Stimulated activated naive CD8-positive, alpha-beta T cell treated with anti-CD3 and anti-CD28 coated beads, Interleukin-15, amount 100 ng/mL, for 72 hours (primary cell): ENCODE results near the gene EREG.

ENCODE experiments used
- ATAC-seq: fragments of 150-1000 bp; cut with Tn5 transposase; 2 replicates; pipeline ENCODE4 v1.10.0; 2021; ENCODE audit warnings: mild to moderate bottlenecking, moderate library complexity
- DNase-seq, 2 donors: peaks; one replicate each; pipeline ENCODE4 v3.0.0; 2021 to 2022
- H3K27ac Mint-ChIP-seq, 2 donors: one replicate each; pipeline ENCODE4 v1.8.0; 2022; ENCODE audit warnings: mild to moderate bottlenecking in 2 of 2, mixed read lengths in 2 of 2, moderate library complexity in 2 of 2
- H3K27me3 Mint-ChIP-seq: one replicate; pipeline ENCODE4 v1.8.0; 2022; ENCODE audit warnings: mixed read lengths
- H3K4me1 Mint-ChIP-seq: one replicate; pipeline ENCODE4 v1.8.0; 2022; ENCODE audit warnings: mild to moderate bottlenecking, mixed read lengths
- H3K4me3 Mint-ChIP-seq, 2 donors: one replicate each; pipeline ENCODE4 v1.8.0; 2022; ENCODE audit warnings: mild to moderate bottlenecking in 2 of 2, mixed read lengths in 2 of 2, moderate library complexity in 1 of 2
- H3K9me3 Mint-ChIP-seq, 2 donors: one replicate each; pipeline ENCODE4 v1.8.0; 2022; ENCODE audit warnings: mixed read lengths in 2 of 2

Gene EREG

DNA sequence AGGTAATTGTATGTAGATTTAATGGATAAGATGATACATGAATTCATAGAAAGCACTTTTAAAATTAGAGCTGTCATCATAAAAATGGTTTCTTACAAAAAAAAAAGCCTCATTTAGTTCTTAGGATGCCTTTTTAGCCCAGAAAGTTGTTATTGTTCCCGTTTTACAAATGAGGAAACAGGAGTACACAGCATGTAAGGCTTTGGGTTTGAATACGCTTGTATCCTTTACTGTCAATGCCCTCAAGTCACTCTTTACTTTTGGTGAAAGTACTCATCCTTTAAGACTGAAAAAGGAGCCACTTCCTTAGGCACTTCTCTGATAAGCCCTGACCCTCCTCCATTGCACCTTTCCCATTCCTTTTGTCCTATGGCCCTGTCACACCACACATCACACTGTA is 4.9 kb downstream of the EREG start:
- DNase-seq (no peak), ATAC-seq (no peak)
- no peak overlapping the region for H3K27ac Mint-ChIP-seq
- peaks cover 39% of the 10 kb centered on the region for H3K27me3 Mint-ChIP-seq
- H3K9me3 Mint-ChIP-seq: no peaks in the 10 kb centered on the region
- no peak overlapping the region for H3K4me3 Mint-ChIP-seq
- peaks cover 6% of the 10 kb centered on the region for H3K4me1 Mint-ChIP-seq

DNA sequence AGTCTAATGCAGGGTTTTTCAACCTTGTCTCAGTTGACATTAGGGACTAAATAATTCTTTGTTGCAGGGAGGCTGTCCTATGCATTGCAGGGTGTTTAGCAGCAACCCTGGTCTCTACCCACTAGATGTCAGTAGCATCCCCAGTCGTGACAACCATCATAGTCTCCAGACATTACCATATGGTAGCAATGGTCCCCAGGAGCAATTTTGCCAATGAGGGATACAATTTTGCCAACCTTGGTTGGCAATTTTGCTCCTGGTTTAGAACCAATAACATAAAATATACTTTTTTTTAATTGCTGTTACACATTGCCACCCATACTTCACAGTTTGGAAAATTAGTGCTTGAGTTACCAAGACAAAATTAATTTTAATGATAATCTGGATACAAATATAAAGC is 6.0 kb downstream of the EREG start:
- DNase-seq: peak; percentile 10 to 24

DNA sequence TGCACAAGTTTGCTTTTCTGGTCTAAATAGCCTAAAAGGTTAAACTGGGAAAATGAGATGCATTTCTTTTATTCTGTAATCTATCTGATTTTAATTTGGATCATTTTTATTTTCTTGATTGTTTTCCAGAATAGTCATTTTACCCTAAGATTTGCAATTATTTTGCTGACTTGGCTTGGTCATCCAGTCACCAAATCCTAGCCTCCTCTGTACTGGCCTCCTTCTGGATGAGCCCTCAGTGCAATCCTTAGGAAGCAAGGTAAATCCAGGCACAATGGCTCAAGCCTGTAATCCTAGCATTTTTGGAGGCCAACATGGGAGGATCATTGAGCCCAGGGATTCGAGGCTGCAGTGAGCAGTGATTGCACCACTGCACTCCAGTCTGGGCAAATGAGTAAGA is 9.2 kb downstream of the EREG start:
- H3K27ac Mint-ChIP-seq: no peak overlapping the region
- H3K4me1 Mint-ChIP-seq: no peaks in the 10 kb centered on the region
- H3K9me3 Mint-ChIP-seq: no peaks in the 10 kb centered on the region
- ATAC-seq (no peak), DNase-seq (no peak)
- H3K4me3 Mint-ChIP-seq: no peak overlapping the region
- peaks cover 11% of the 10 kb centered on the region for H3K27me3 Mint-ChIP-seq

More for the DNA sequence above, 6.0 kb downstream of the EREG start:
- no peak overlapping the region for H3K27ac Mint-ChIP-seq
- no peak overlapping the region for H3K4me3 Mint-ChIP-seq
- no peaks in the 10 kb centered on the region for H3K9me3 Mint-ChIP-seq
- H3K27me3 Mint-ChIP-seq: peaks cover 28% of the 10 kb centered on the region
- peak; percentile 95 for ATAC-seq
- no peaks in the 10 kb centered on the region for H3K4me1 Mint-ChIP-seq

DNA sequence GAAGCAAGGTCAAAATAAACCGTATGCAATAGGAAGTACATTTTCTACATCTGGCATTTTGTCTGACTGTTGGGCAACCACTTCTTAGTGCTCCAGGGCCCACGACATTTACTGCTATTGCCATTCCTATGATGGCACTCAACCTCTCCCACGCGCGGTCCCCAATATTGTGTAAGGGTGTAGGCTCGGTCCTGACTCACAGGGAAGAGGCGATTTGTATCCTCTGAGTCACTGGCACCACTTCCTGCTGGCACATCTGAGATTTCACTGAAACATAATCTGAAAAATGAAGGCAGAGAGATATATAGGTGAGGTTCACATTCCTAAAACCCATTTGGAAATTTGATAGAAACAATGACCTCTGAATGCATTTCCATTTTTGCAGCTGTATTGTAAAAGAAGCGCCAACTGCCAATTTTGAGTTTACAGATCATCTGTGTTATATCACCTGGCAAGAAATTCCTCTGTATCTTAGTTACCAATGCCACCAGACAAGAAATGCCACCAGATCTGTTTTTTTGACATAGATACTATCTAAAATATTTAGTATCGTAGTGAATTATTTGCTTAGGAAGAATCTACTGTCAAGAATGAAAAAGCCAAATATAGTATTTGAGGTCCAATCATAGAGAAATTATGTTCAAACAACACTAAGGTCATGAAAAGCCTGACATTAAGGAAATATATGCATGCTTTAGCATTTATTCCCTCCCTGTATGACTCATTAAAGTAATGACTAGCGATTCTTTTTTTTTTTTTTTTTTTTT is 9.8 kb downstream of the EREG start:
- DNase-seq (no peak), ATAC-seq (peak; percentile 46)
- H3K27ac Mint-ChIP-seq: no peak overlapping the region
- peaks cover 11% of the 10 kb centered on the region for H3K27me3 Mint-ChIP-seq
- H3K9me3 Mint-ChIP-seq: no peaks in the 10 kb centered on the region
- no peak overlapping the region for H3K4me3 Mint-ChIP-seq
- H3K4me1 Mint-ChIP-seq: no peaks in the 10 kb centered on the region

DNA sequence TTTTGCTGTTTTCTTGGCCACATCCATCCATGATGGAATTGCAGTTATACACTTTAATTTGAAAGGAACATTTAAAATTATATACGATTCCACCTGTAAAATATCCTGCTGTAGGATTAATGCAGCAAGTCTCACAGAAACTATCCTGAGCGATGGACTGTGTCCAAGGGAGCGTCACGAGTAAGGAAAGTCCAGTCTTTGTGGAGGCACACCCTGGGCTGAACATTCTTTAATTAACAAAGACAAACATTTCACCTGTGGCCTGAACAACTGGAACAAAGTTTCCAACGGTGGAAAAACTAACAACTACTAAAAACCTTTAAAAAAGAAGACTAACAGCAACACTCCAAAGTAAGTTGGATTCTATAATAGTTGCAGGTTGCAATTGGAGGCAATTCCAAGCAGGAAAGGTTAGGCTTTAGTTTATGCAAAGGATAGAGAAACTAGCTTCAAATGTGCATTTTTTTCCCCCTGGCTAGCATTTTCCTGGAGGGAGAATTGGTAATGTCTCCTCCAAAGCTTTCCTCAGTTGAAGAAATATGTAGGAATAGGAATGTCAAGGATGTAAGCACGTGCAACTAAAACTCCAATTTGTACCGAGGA is 11.0 kb downstream of the EREG start:
- no peaks in the 10 kb centered on the region for H3K9me3 Mint-ChIP-seq
- H3K27ac Mint-ChIP-seq: no peak overlapping the region
- no peak overlapping the region for H3K4me3 Mint-ChIP-seq
- no peaks in the 10 kb centered on the region for H3K4me1 Mint-ChIP-seq
- H3K27me3 Mint-ChIP-seq: peaks cover 11% of the 10 kb centered on the region
- no peak for ATAC-seq
- no peak for DNase-seq

DNA sequence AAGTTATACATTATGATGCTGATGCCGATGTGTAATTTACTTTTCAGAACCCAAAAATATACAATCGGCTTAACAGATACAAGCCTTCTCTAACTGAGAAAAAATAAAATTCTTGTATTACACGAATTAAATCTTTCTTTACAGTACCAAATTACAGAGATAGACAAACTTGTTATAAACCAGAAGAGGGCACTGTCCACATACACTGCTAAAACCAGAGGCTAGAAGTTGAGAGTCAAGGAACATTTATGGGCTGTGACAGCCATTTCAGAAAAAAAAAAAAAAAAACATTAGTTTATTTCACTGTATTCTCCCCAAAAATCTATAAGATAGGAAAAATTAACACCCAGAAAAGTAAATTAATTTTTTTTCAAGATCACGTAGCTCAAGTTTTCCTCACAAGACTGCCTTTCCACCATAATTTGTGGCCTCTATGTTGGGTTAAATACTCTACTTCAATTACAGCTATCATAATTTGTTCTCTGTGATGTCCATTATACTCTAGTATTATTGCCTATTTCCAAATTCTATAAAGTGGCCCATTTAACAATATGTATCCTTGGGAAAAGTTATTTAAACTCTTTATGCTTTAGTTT is 12.0 kb downstream of the EREG start:
- no peak overlapping the region for H3K4me3 Mint-ChIP-seq
- peak overlapping the region in 1 of 2 donors; percentile 40 for H3K27ac Mint-ChIP-seq
- peaks cover 1% of the 10 kb centered on the region for H3K27me3 Mint-ChIP-seq
- DNase-seq: no peak
- H3K9me3 Mint-ChIP-seq: no peaks in the 10 kb centered on the region
- peak; percentile 70 for ATAC-seq
- H3K4me1 Mint-ChIP-seq: no peaks in the 10 kb centered on the region

DNA sequence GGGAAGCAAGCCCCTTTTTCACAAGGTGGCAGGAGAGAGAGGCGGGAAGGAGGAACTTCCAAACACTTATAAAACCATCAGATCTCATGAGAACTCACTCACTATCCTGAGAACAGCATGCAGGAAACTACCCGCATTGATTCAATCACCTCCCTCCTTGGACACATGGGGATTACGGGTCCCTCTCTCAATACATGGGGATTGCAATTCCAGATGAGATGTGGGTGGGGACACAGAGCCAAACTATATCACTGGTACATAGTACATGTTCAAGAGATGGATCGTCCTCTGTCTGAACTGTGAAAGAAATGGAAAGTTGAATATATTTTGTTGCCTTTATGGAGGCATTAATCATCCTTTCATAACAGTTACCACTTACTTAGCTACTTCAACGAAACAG is 12.8 kb downstream of the EREG start:
- H3K4me1 Mint-ChIP-seq: no peaks in the 10 kb centered on the region
- no peak overlapping the region for H3K27ac Mint-ChIP-seq
- H3K4me3 Mint-ChIP-seq: no peak overlapping the region
- DNase-seq: no peak
- no peaks in the 10 kb centered on the region for H3K9me3 Mint-ChIP-seq
- no peak for ATAC-seq
- no peaks in the 10 kb centered on the region for H3K27me3 Mint-ChIP-seq

DNA sequence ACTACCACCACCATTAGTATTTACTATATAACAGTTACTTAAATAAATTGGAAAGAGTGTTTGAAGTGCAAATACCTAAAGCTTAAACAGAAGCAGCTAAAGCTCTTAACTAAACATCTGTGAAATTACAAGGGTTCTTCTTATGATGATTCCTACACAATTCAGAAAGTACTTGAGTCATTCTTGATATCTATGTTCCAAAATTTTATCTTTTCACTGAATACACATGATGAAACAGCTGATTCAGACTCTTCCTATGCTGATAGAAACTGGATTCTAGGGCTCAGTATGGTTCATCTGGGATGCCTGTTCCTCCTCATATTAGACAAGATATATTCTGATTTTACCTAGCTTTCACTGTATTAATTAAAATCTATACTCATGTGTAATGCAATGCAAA is 13.6 kb downstream of the EREG start:
- DNase-seq: no peak
- no peak for ATAC-seq
- H3K27ac Mint-ChIP-seq: no peak overlapping the region
- no peaks in the 10 kb centered on the region for H3K27me3 Mint-ChIP-seq
- H3K4me1 Mint-ChIP-seq: no peaks in the 10 kb centered on the region
- H3K4me3 Mint-ChIP-seq: no peak overlapping the region
- no peaks in the 10 kb centered on the region for H3K9me3 Mint-ChIP-seq

DNA sequence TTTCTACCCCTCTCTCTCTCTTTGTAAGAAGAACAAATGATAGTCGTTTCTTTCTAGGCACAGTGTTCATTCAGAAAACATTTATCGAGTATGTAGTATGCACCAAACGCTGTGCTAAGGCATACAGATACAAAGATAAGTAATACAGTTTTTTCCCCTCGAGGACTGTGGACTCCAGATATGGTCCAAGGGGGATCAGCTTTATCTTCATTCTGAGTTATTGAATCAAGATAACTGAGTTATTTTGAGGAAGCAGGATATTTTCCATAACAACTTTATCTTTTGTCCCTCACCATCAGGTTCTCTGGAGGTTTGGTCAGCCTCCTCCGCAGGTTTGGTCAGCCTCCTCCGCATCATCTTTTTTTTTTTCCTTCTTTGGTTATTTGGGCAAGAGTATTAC is 15.0 kb downstream of the EREG start:
- Mint-ChIP-seq H3K27ac (no peak overlapping the region), H3K4me3 (no peak overlapping the region), H3K27me3 (no peaks in the 10 kb centered on the region), H3K4me1 (no peaks in the 10 kb centered on the region), H3K9me3 (no peaks in the 10 kb centered on the region)
- no peak for ATAC-seq
- no peak for DNase-seq

DNA sequence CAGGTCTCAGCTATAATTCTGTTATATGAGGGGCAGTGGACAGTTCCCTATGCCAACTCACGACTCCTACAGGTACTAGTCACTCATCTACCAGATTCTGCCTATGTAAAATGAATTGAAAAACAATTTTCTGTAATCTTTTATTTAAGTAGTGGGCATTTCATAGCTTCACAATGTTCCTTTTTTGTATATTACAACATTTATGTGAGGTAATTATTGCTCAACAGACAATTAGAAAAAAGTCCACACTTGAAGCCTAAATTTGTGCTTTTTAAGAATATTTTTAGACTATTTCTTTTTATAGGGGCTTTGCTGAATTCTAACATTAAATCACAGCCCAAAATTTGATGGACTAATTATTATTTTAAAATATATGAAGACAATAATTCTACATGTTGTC is 20.4 kb downstream of the EREG start:
- no peak for ATAC-seq
- Mint-ChIP-seq H3K27me3 (no peaks in the 10 kb centered on the region), H3K9me3 (no peaks in the 10 kb centered on the region), H3K4me1 (no peaks in the 10 kb centered on the region), H3K27ac (no peak overlapping the region), H3K4me3 (no peak overlapping the region)
- no peak for DNase-seq

DNA sequence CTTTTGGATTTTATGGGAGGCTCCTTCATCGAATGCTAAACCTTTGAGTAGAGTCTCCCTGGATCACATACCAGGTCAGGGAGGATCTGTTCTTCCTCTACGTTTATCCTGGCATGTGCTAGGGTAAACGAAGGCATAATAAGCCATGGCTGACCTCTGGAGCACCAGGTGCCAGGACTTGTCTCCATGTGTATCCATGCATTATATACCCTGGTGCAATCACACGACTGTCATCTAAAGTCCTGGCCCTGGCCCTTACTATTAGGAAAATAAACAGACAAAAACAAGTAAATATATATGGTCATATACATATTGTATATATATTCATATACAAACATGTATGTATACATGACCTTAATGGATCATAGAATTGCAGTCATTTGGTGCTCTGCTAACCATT is 21.2 kb downstream of the EREG start:
- Mint-ChIP-seq H3K4me3 (no peak overlapping the region), H3K27me3 (no peaks in the 10 kb centered on the region), H3K4me1 (no peaks in the 10 kb centered on the region), H3K27ac (no peak overlapping the region), H3K9me3 (no peaks in the 10 kb centered on the region)
- no peak for DNase-seq
- ATAC-seq: no peak

DNA sequence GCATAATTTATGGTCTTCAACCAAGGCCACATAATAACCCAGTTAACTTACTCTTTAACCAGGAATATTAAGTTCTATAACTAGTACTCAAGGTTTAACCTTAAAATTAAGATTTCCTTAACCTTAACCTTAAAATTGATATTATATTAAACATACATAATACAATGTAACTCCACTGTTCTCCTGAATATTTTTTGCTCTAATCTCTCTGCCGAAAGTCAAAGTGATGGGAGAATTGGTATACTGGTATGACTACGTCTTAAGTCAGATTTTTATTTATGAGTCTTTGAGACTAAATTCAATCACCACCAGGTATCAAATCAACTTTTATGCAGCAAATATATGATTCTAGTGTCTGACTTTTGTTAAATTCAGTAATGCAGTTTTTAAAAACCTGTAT is 22.8 kb downstream of the EREG start:
- no peak overlapping the region for H3K27ac Mint-ChIP-seq
- H3K4me1 Mint-ChIP-seq: no peaks in the 10 kb centered on the region
- no peak for DNase-seq
- H3K4me3 Mint-ChIP-seq: no peak overlapping the region
- H3K27me3 Mint-ChIP-seq: no peaks in the 10 kb centered on the region
- no peaks in the 10 kb centered on the region for H3K9me3 Mint-ChIP-seq
- ATAC-seq: no peak

DNA sequence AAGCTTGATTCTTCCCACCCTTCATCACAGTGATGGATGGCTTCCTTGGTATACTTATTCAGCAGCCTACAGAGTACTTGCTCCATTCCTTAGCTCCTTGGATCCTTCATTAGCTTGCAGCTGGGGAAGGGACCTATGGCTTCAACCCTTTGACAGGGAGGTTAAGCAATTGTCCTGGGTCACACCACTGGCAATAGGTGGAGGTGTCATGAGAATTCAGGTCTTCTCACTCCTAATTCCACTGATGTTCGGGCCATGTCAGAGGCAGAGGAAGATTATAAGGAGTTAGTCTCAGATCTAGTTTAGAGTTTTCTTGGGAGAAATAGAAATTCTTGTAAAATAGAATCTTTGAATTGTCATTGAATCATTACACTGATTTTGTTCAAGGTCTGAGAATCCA is 24.5 kb downstream of the EREG start:
- H3K4me1 Mint-ChIP-seq: no peaks in the 10 kb centered on the region
- no peaks in the 10 kb centered on the region for H3K9me3 Mint-ChIP-seq
- H3K27ac Mint-ChIP-seq: peak overlapping the region in 1 of 2 donors; percentile 43
- no peak overlapping the region for H3K4me3 Mint-ChIP-seq
- H3K27me3 Mint-ChIP-seq: no peaks in the 10 kb centered on the region
- DNase-seq: no peak
- ATAC-seq: no peak

DNA sequence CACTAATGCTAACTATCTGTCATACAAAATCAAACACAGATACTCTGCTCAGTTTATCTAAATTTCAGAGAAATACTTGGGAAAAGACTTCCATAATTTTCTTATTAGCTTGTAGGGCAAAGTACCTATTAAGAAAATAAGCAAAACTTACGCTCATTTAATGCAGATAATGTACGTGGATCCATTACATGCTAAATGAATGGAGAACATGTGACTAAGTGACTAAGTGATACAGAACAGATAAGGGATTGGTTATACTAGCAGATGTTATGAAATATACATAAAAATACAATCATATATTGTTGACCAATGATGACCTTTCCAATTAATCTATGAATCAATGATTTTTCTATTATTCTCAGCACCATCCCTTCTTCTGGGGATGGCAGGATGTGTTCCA is 25.7 kb downstream of the EREG start:
- H3K9me3 Mint-ChIP-seq: no peaks in the 10 kb centered on the region
- no peak overlapping the region for H3K27ac Mint-ChIP-seq
- no peaks in the 10 kb centered on the region for H3K4me1 Mint-ChIP-seq
- no peak overlapping the region for H3K4me3 Mint-ChIP-seq
- DNase-seq (no peak), ATAC-seq (no peak)
- H3K27me3 Mint-ChIP-seq: no peaks in the 10 kb centered on the region

DNA sequence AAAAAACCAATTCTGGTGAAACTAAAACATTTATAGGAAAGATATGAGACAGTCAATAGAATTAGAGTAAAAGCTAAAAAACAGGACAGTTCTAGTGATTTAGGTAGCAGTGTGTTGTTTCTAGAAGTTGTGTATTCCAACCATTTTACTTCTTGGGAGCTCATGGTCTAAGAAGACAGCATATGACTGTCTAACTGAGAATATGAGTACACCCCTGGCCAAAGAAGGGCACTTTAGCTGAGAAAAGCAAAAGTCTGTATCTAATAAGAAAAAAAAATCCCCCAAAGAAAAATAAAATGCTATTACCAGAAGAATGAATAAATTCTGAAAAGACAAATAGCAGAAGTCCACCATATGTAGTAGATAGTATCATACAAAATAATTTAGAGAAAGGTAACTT is 26.4 kb downstream of the EREG start:
- H3K9me3 Mint-ChIP-seq: no peaks in the 10 kb centered on the region
- ATAC-seq (no peak), DNase-seq (no peak)
- H3K4me3 Mint-ChIP-seq: no peak overlapping the region
- H3K27me3 Mint-ChIP-seq: no peaks in the 10 kb centered on the region
- H3K4me1 Mint-ChIP-seq: no peaks in the 10 kb centered on the region
- no peak overlapping the region for H3K27ac Mint-ChIP-seq

DNA sequence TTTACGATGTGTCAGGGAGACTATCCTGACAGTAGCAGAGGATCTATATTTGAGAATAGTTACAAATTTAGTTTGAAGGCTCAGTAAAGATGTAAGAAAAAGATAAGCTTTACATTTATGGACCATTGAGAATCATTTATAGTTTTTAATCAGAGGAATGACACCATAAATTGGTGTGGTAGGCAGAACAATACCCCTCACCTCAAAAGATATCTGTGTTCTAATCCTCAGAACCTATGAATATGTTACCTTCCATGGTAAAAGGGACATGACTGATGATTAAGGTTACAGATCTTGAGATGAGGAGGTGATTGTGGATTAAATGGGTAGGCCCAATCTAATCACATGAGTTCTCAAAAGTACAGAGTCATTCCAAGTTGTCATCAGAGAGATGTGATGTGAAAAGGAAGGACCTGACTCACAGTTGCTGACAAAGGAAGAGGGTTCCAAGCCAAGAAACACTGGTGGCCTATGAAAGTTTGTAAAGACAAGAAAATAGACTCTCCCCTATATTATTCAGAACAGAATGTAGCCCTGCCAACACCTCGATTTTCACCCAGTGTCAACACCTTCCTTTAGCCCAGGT is 27.0 kb downstream of the EREG start:
- Mint-ChIP-seq H3K4me3 (no peak overlapping the region), H3K9me3 (no peaks in the 10 kb centered on the region)
- DNase-seq: no peak

More for the DNA sequence above, 27.0 kb downstream of the EREG start:
- no peak overlapping the region for H3K27ac Mint-ChIP-seq
- no peaks in the 10 kb centered on the region for H3K4me1 Mint-ChIP-seq
- no peaks in the 10 kb centered on the region for H3K27me3 Mint-ChIP-seq
- no peak for ATAC-seq
